SK-N-SH (cell line): Measurements from ENCODE around the gene RASA3. TPM values are rescaled to one million over a fixed set of nuclear protein-coding genes. Genes with fewer than 3 reads are reported as not detected.
A peak's percentile ranks its signal among the peaks of the same experiment; 100 is the strongest.

Experiments
- CTCF ChIA-PET: fragments of 300-600, 350-600 bp; formaldehyde crosslinking; extraction: SDS; loops from one replicate; lab custom pipeline; 2021; lab: Yijun Ruan, JAX
- POLR2A ChIA-PET: fragments of 350-600 bp; sonication (Branson Sonifier 250); formaldehyde crosslinking; extraction: SDS; loops from one replicate; lab custom pipeline; 2020; ENCODE audit warnings: antibody characterized with exemption, inconsistent platforms; lab: Yijun Ruan, JAX
- DNase-seq: peaks from one replicate; pipeline ENCODE4 v3.0.0; 2012
- H2AFZ ChIP-seq: fragments of 200-600 bp; sonication (generic); 2 replicates; pipeline ENCODE4 v1.8.1; 2016; ENCODE audit warnings: antibody characterized with exemption, mild to moderate bottlenecking, low read depth
- H3F3A ChIP-seq: fragments of 200-600 bp; sonication (generic); replicated peaks from 2 replicates; pipeline ENCODE3; 2016; ENCODE audit warnings: antibody characterized with exemption, mild to moderate bottlenecking; ENCODE audit not compliant: insufficient read depth
- H3K27ac ChIP-seq, 2 experiments: fragments of 200-500 bp in 1 of 2; fragments of 200-600 bp in 1 of 2; sonication (Bioruptor generic) in 1 of 2; sonication (generic), shearing (Covaris generic) in 1 of 2; 2 replicates each; pipeline versions ENCODE4 v1.5.1 to v1.6.1; 2014 to 2016; ENCODE audit warnings: low read depth in 2 of 2, inconsistent platforms in 1 of 2, low read length in 1 of 2, mild to moderate bottlenecking in 1 of 2, mixed read lengths in 1 of 2
- H3K27me3 ChIP-seq: fragments of 200-600 bp; sonication (generic), shearing (Covaris generic); 2 replicates; pipeline ENCODE4 v1.6.1; 2016; ENCODE audit warnings: mixed run types; ENCODE audit not compliant: insufficient read depth
- H3K36me3 ChIP-seq, 2 experiments: fragments of 200-500 bp in 1 of 2; fragments of 200-600 bp in 1 of 2; sonication (Bioruptor generic) in 1 of 2; sonication (generic) in 1 of 2; replicated peaks in 1 of 2; 2 replicates each; pipeline versions ENCODE3 to v1.5.1; 2014 to 2016; ENCODE audit warnings: low read length in 1 of 2, mild to moderate bottlenecking in 1 of 2; ENCODE audit not compliant: insufficient read depth in 2 of 2, control insufficient read depth in 1 of 2
- H3K4me1 ChIP-seq, 2 experiments: fragments of 200-500 bp in 1 of 2; fragments of 200-600 bp in 1 of 2; sonication (Bioruptor generic) in 1 of 2; sonication (generic), shearing (Covaris generic) in 1 of 2; 2 replicates each; pipeline versions ENCODE4 v1.5.1 to v1.6.1; 2014 to 2016; ENCODE audit warnings: low read depth in 1 of 2, low read length in 1 of 2, mixed run types in 1 of 2; ENCODE audit not compliant: insufficient read depth in 2 of 2, control insufficient read depth in 1 of 2
- H3K4me2 ChIP-seq: fragments of 200-600 bp; sonication (generic), shearing (Covaris generic); 2 replicates; pipeline ENCODE4 v1.6.1; 2017; ENCODE audit warnings: mixed run types
- H3K4me3 ChIP-seq, 2 experiments: fragments of 200-500 bp in 1 of 2; fragments of 200-600 bp in 1 of 2; sonication (Bioruptor generic) in 1 of 2; sonication (generic), shearing (Covaris generic) in 1 of 2; 2 replicates each; pipeline versions ENCODE4 v1.5.1 to v1.8.1; 2014 to 2016; ENCODE audit warnings: low read depth in 2 of 2, inconsistent platforms in 1 of 2, low read length in 1 of 2, mild to moderate bottlenecking in 1 of 2, mixed read lengths in 1 of 2, moderate library complexity in 1 of 2
- H3K79me2 ChIP-seq: fragments of 200-600 bp; sonication (generic); 2 replicates; pipeline ENCODE4 v1.8.1; 2017; ENCODE audit warnings: mild to moderate bottlenecking; ENCODE audit not compliant: insufficient read depth
- H3K9ac ChIP-seq: fragments of 200-600 bp; sonication (generic); 2 replicates; pipeline ENCODE4 v1.6.1; 2017; ENCODE audit warnings: mixed run types
- H3K9me2 ChIP-seq: fragments of 200-600 bp; sonication (generic); 2 replicates; pipeline ENCODE4 v1.6.1; 2017; ENCODE audit warnings: mixed run types
- H3K9me3 ChIP-seq: fragments of 200-600 bp; sonication (generic); 2 replicates; pipeline ENCODE4 v1.6.1; 2017; ENCODE audit warnings: mixed run types, mild to moderate bottlenecking, moderate library complexity
- H4K20me1 ChIP-seq: fragments of 200-600 bp; sonication (generic); 2 replicates; pipeline ENCODE4 v1.6.1; 2017; ENCODE audit warnings: mild to moderate bottlenecking, mixed run types; ENCODE audit not compliant: insufficient read depth
- CTCF ChIP-seq: fragments of 200-600 bp; sonication (generic); IDR thresholded peaks from 2 replicates; pipeline ENCODE4 v1.6.1; 2017; ENCODE audit warnings: antibody characterized with exemption, mild to moderate bottlenecking, moderate library complexity
- FOSL2 ChIP-seq: IDR thresholded peaks from 2 replicates; pipeline ENCODE4 v1.4.0; 2012; ENCODE audit warnings: low read depth, mild to moderate bottlenecking, moderate library complexity, borderline replicate concordance
- FOXJ3 ChIP-seq: sonication (generic); formaldehyde crosslinking; IDR thresholded peaks from 2 replicates; pipeline ENCODE4 v1.5.1; 2020; ENCODE audit warnings: mild to moderate bottlenecking, missing genetic modification reagents
- FOXM1 ChIP-seq: IDR thresholded peaks from 2 replicates; pipeline ENCODE4 v1.4.0; 2012; ENCODE audit warnings: low read depth, mild to moderate bottlenecking
- GATA2 ChIP-seq: sonication (generic); formaldehyde crosslinking; IDR thresholded peaks from 2 replicates; pipeline ENCODE4 v1.5.0; 2020; ENCODE audit warnings: mild to moderate bottlenecking, missing genetic modification reagents
- JUND ChIP-seq: IDR thresholded peaks from 2 replicates; pipeline ENCODE4 v1.4.0; 2012
- MAX ChIP-seq: IDR thresholded peaks from 2 replicates; pipeline ENCODE4 v1.4.0; 2012; ENCODE audit warnings: low read depth
- MXI1 ChIP-seq: IDR thresholded peaks from 2 replicates; pipeline ENCODE4 v1.6.1; 2012; ENCODE audit warnings: mild to moderate bottlenecking, low read depth, low read length, improper control_type of control experiment
- NFIC ChIP-seq: IDR thresholded peaks from 2 replicates; pipeline ENCODE4 v1.4.0; 2012; ENCODE audit warnings: borderline replicate concordance
- PBX3 ChIP-seq: IDR thresholded peaks from 2 replicates; pipeline ENCODE4; 2012
- RAD21 ChIP-seq: IDR thresholded peaks from 2 replicates; pipeline ENCODE4 v1.6.1; 2012; ENCODE audit warnings: mild to moderate bottlenecking, low read length
- RCOR1 ChIP-seq: fragments of 150-350 bp; IDR thresholded peaks from 2 replicates; pipeline ENCODE4 v1.6.1; 2017; ENCODE audit warnings: antibody characterized with exemption, low read length
- RFX5 ChIP-seq: IDR thresholded peaks from 2 replicates; pipeline ENCODE4 v1.6.1; 2012; ENCODE audit warnings: mild to moderate bottlenecking, improper control_type of control experiment, low read length
- RXRA ChIP-seq: IDR thresholded peaks from 2 replicates; pipeline ENCODE4 v1.4.0; 2012; ENCODE audit warnings: low read depth, mild to moderate bottlenecking, borderline replicate concordance
- TAF1 ChIP-seq: IDR thresholded peaks from 2 replicates; pipeline ENCODE4 v1.6.1; 2012; ENCODE audit warnings: low read depth, mild to moderate bottlenecking, low read length, moderate library complexity, borderline replicate concordance
- TCF12 ChIP-seq: IDR thresholded peaks from 2 replicates; pipeline ENCODE4 v1.4.0; 2012
- TEAD4 ChIP-seq: IDR thresholded peaks from 2 replicates; pipeline ENCODE4 v1.4.0; 2012; ENCODE audit warnings: mild to moderate bottlenecking, borderline replicate concordance; ENCODE audit not compliant: insufficient read depth
- YY1 ChIP-seq: IDR thresholded peaks from 2 replicates; pipeline ENCODE4 v1.4.0; 2012; ENCODE audit warnings: low read depth, mild to moderate bottlenecking
- ZBTB33 ChIP-seq: IDR thresholded peaks from 2 replicates; pipeline ENCODE4 v1.4.0; 2012; ENCODE audit warnings: low read depth, borderline replicate concordance
- WGBS: methylation state at CpG from one replicate; pipeline ENCODE4 v1.1.6; 2017; ENCODE audit warnings: low lambda C conversion rate; 5-methylcytosine and 5-hydroxymethylcytosine counted together
- polyA plus RNA-seq, 3 experiments: library from polyadenylated mRNA; depleted of rRNA; stranded (reverse); fragments of >200 nt; gene quantifications; 2 replicates each; pipeline ENCODE4 v1.2.3, GENCODE V29; 2012

RASA3 gene
- polyA plus RNA-seq, 1 of the 3 experiments (the other 2 are of a cell fraction) = 25.1 TPM

- Histone ChIP-seq H4K20me1 (0 out of 2 replicates have a peak, but pooled peaks cover 11% of the 10 kb centered on the region), H3K27me3 (no peaks in the 10 kb centered on the region), H3K4me1 (peaks cover 0 to 5% of the 10 kb centered on the region in 2 experiments; a peak in 1 of 4 replicates), H2AFZ (no peak overlapping the region), H3K9me3 (no peaks in the 10 kb centered on the region), H3K4me3 (no peak overlapping the region), H3K9me2 (no peaks in the 10 kb centered on the region), H3K36me3 (peaks cover 4 to 5% of the 10 kb centered on the region in 2 experiments), H3F3A (peaks cover 10% of the 10 kb centered on the region), H3K27ac (no peak overlapping the region), H3K4me2 (no peak overlapping the region), H3K9ac (no peak overlapping the region), H3K79me2 (peaks cover 82% of the 10 kb centered on the region)
- WGBS = 84% methylated on average over 16 of the region's 17 CpGs
- CTCF ChIA-PET = no interaction called here
- no peak for DNase-seq
- POLR2A ChIA-PET = no interaction called here
- no peak for TF ChIP-seq RXRA
- no peak for TF ChIP-seq TCF12
- no peak for TF ChIP-seq PBX3
- no peak for TF ChIP-seq RCOR1
- no peak for TF ChIP-seq FOSL2
- TF ChIP-seq FOXM1 = no peak
- no peak for TF ChIP-seq RAD21
- TF ChIP-seq YY1 = no peak
- no peak for TF ChIP-seq RFX5
- no peak for TF ChIP-seq FOXJ3 (CRISPR knock-in tag)
- TF ChIP-seq GATA2 = no peak
These were observed 87.9 kb downstream of the RASA3 start for GRCh38 chr13:114044486-114044885.

- Histone ChIP-seq H3K27ac (peak overlapping the region in 1 of 2 experiments; percentile 22; a peak in 2 of 4 replicates), H3K9ac (no peak overlapping the region), H3F3A (peaks cover 10% of the 10 kb centered on the region), H2AFZ (no peak overlapping the region), H3K4me3 (peak overlapping the region in 1 of 2 experiments; percentile 9; a peak in 1 of 4 replicates), H3K79me2 (peaks cover 84% of the 10 kb centered on the region), H3K9me3 (no peaks in the 10 kb centered on the region), H3K36me3 (peaks cover 2 to 5% of the 10 kb centered on the region in 2 experiments), H3K27me3 (no peaks in the 10 kb centered on the region), H3K4me2 (no peak overlapping the region), H3K4me1 (peaks cover 0 to 5% of the 10 kb centered on the region in 2 experiments; a peak in 1 of 4 replicates), H3K9me2 (no peaks in the 10 kb centered on the region), H4K20me1 (0 out of 2 replicates have a peak, but pooled peaks cover 19% of the 10 kb centered on the region)
- ChIA-PET CTCF (interaction anchor here (1.2 kb wide), 1 partner anchor 21 kb away, joined by 3 read pairs; no protein-coding TSS in a partner anchor), POLR2A (no interaction called here)
- TF ChIP-seq RAD21 (peak; percentile 27), ZBTB33 (no peak), TCF12 (no peak), MAX (no peak), JUND (no peak), NFIC (no peak), TEAD4 (no peak), RCOR1 (no peak), TAF1 (no peak), CTCF (no peak), MXI1 (peak; percentile 86; the same call in 1 of the 2 replicates), GATA2 (no peak)
- DNase-seq = peak; percentile 83
- 47% methylated on average over 9 of the region's 37 CpGs for WGBS
These were observed 88.9 kb downstream of the RASA3 start for GRCh38 chr13:114043421-114044053.
